IMR-90 (cell line): ENCODE results near the gene ATF5. TPM values are rescaled to one million over a fixed set of nuclear protein-coding genes. Genes with fewer than 3 reads are reported as not detected.
"Not testable (repeated sequence)": the region's sequence is repeated elsewhere in the genome, so short reads cannot be mapped to it uniquely, and the experiment has no call there.

Experiments
- ATAC-seq: fragments of 200-7000 bp; cut with Tn5 transposase; 2 replicates; pipeline ENCODE4 v1.9.1; 2020; ENCODE audit warnings: low read depth, mild to moderate bottlenecking, moderate library complexity
- BruUV-seq: library from RNA; stranded (reverse); fragments of 400-500 nt; replicated peaks from 2 replicates; lab custom pipeline; 2021; lab: Mats Ljungman, UMichigan
- CTCF ChIA-PET: fragments of 300-600 bp; formaldehyde crosslinking; extraction: SDS; loops from one replicate; lab custom pipeline; 2021; ENCODE audit warnings: antibody characterized with exemption; lab: Yijun Ruan, JAX
- POLR2A ChIA-PET: fragments of 300-600 bp; sonication (Branson Sonifier 250); formaldehyde crosslinking; loops from one replicate; lab custom pipeline; 2022; ENCODE audit warnings: antibody characterized with exemption; ENCODE audit not compliant: unreplicated experiment; lab: Charles Lee
- DNase-seq: peaks from one replicate; pipeline ENCODE4 v3.0.0; 2013
- H2AFZ ChIP-seq: replicated peaks from 2 replicates; pipeline ENCODE3; 2013; ENCODE audit warnings: low read length, mild to moderate bottlenecking; ENCODE audit not compliant: poor library complexity
- H2AK5ac ChIP-seq: 2 replicates; pipeline ENCODE4 v1.6.1; 2013; ENCODE audit warnings: low read depth, low read length, inconsistent platforms
- H2AK9ac ChIP-seq: replicated peaks from 2 replicates; pipeline ENCODE3; 2013; ENCODE audit warnings: mild to moderate bottlenecking, low read depth, low read length, moderate library complexity; ENCODE audit not compliant: poor library complexity
- H2BK120ac ChIP-seq: 2 replicates; pipeline ENCODE4 v1.6.1; 2013; ENCODE audit warnings: low read depth, low read length, inconsistent platforms
- H2BK15ac ChIP-seq: 3 replicates; pipeline ENCODE4 v1.6.1; 2013; ENCODE audit warnings: low read depth, low read length, inconsistent platforms
- H2BK20ac ChIP-seq: 2 replicates; pipeline ENCODE4 v1.6.1; 2013; ENCODE audit warnings: low read depth, mild to moderate bottlenecking, inconsistent platforms, low read length, moderate library complexity
- H2BK5ac ChIP-seq: 2 replicates; pipeline ENCODE4 v1.6.1; 2013; ENCODE audit warnings: mild to moderate bottlenecking, low read depth, low read length, inconsistent platforms; ENCODE audit not compliant: poor library complexity, severe bottlenecking
- H3K14ac ChIP-seq: replicated peaks from 2 replicates; pipeline ENCODE4 v1.6.1; 2013; ENCODE audit warnings: low read depth, low read length, inconsistent platforms
- H3K18ac ChIP-seq: 2 replicates; pipeline ENCODE4 v1.6.1; 2013; ENCODE audit warnings: low read depth, low read length, control low read depth
- H3K23ac ChIP-seq: 2 replicates; pipeline ENCODE4 v1.6.1; 2013; ENCODE audit warnings: low read depth, low read length, inconsistent platforms
- H3K27ac ChIP-seq: 2 replicates; pipeline ENCODE4 v1.5.1; 2013; ENCODE audit warnings: mild to moderate bottlenecking, control low read depth, low read length; ENCODE audit not compliant: insufficient read depth
- H3K27me3 ChIP-seq: 2 replicates; pipeline ENCODE4 v1.6.1; 2013; ENCODE audit warnings: low read length; ENCODE audit not compliant: control insufficient read depth, insufficient read depth
- H3K36me3 ChIP-seq: 2 replicates; pipeline ENCODE4 v1.6.1; 2013; ENCODE audit warnings: low read length, mixed read lengths; ENCODE audit not compliant: control insufficient read depth, insufficient read depth
- H3K4ac ChIP-seq: 2 replicates; pipeline ENCODE4 v1.6.1; 2013; ENCODE audit warnings: low read depth, low read length, inconsistent platforms
- H3K4me1 ChIP-seq: 2 replicates; pipeline ENCODE4 v1.6.1; 2013; ENCODE audit warnings: low read length, mixed read lengths; ENCODE audit not compliant: control insufficient read depth, insufficient read depth
- H3K4me2 ChIP-seq: 2 replicates; pipeline ENCODE4 v1.6.1; 2013; ENCODE audit warnings: low read depth, mild to moderate bottlenecking, control low read depth, low read length, moderate library complexity
- H3K4me3 ChIP-seq: 2 replicates; pipeline ENCODE4 v1.5.1; 2013; ENCODE audit warnings: low read depth, mild to moderate bottlenecking, control low read depth, low read length, moderate library complexity; ENCODE audit not compliant: insufficient read depth
- H3K56ac ChIP-seq: 2 replicates; pipeline ENCODE4 v1.6.1; 2013; ENCODE audit warnings: low read length, inconsistent platforms; ENCODE audit not compliant: insufficient read depth; ENCODE audit errors: extremely low read depth
- H3K79me1 ChIP-seq, 2 experiments: 2 replicates each; pipeline ENCODE4 v1.6.1; 2013; ENCODE audit warnings: low read length in 2 of 2, inconsistent platforms in 1 of 2, low read depth in 1 of 2
- H3K9ac ChIP-seq: 2 replicates; pipeline ENCODE4 v1.6.1; 2013; ENCODE audit warnings: low read depth, low read length, control low read depth
- H3K9me1 ChIP-seq: 2 replicates; pipeline ENCODE4 v1.6.1; 2013; ENCODE audit warnings: low read length, inconsistent platforms; ENCODE audit not compliant: insufficient read depth
- H3K9me3 ChIP-seq: 2 replicates; pipeline ENCODE4 v1.6.1; 2013; ENCODE audit warnings: low read length; ENCODE audit not compliant: control insufficient read depth, insufficient read depth
- H4K20me1 ChIP-seq: 2 replicates; pipeline ENCODE4 v1.6.1; 2013; ENCODE audit warnings: low read length, inconsistent platforms; ENCODE audit not compliant: insufficient read depth
- H4K5ac ChIP-seq: 2 replicates; pipeline ENCODE4 v1.6.1; 2013; ENCODE audit warnings: mild to moderate bottlenecking, low read depth, low read length, control low read depth
- H4K8ac ChIP-seq, 2 experiments: 2 replicates each; pipeline ENCODE4 v1.6.1; 2013; ENCODE audit warnings: low read depth in 2 of 2, low read length in 2 of 2, control low read depth in 1 of 2, inconsistent platforms in 1 of 2
- H4K91ac ChIP-seq: 2 replicates; pipeline ENCODE4 v1.6.1; 2013; ENCODE audit warnings: low read depth, low read length, inconsistent platforms; ENCODE audit not compliant: insufficient read depth
- WGBS, 2 experiments: methylation state at CpG; one replicate each; pipeline versions ENCODE4 v1.1.5 to v1.1.7; 2013; ENCODE audit warnings: missing lambda C conversion rate in 2 of 2; ENCODE audit not compliant: insufficient read length in 1 of 2; ENCODE audit errors: extremely low coverage in 2 of 2; 5-methylcytosine and 5-hydroxymethylcytosine counted together
- dilution Hi-C: fragments of 300-500 bp; cut with HindIII; formaldehyde crosslinking; loops from one replicate; pipeline ENCODE4 v1.14.3; 2018; ENCODE audit warnings: low sequenced_read_pairs; ENCODE audit not compliant: unreplicated experiment
- in situ Hi-C: fragments of 300-500 bp; cut with MboI; formaldehyde crosslinking; loops from 3 replicates; pipeline ENCODE4 v1.14.3; 2019; ENCODE audit warnings: low sequenced_read_pairs, inconsistent platforms, mixed read lengths
- intact Hi-C: fragments of 100-400 bp; cut with micrococcal nuclease; formaldehyde crosslinking; loops from 2 replicates; pipeline ENCODE4 v1.10.0; 2022
- polyA plus RNA-seq, 3 experiments: library from polyadenylated mRNA; depleted of rRNA; stranded (reverse); fragments of >200 nt; gene quantifications; 2 replicates each; pipeline ENCODE4 v1.2.3, GENCODE V29; 2012; ENCODE audit warnings: low replicate concordance in 1 of 3
- total RNA-seq: library from RNA; depleted of rRNA; stranded (reverse); fragments of >200 nt; gene quantifications from 2 replicates; pipeline ENCODE4 v1.2.3, GENCODE V29; 2012

Gene ATF5
- total and polyA plus RNA-seq, 2 of the 4 experiments (the other 2 are of a cell fraction) = 2.7 to 15.7 TPM

DNA sequence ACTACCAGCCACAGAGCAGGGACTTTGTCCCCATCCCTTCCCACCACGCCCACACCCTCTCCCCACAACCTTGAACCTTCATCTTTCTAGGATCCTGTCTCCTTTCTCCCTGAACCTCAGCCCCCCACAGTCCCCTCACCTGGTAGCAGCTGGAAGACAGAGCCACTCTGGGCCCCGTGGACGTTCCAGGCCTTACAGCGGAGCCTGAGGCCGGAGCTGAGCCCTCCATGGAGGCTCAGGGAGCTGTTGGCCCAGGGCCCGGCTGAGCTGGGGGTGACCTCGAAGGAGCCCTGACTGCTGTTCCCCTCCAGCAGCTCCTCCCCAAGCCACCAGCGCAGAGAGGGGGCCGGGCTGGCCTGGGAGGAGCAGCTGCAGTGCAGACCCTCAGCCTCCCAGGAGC, 29.1 kb downstream of the ATF5 start:
- H3K4ac ChIP-seq, H3K56ac ChIP-seq, H3K18ac ChIP-seq, H3K27me3 ChIP-seq, H4K5ac ChIP-seq, H4K8ac ChIP-seq, H2AK5ac ChIP-seq, H3K23ac ChIP-seq, in situ Hi-C loops, DNase-seq, H3K9ac ChIP-seq, intact Hi-C loops, H3K4me1 ChIP-seq, H2BK120ac ChIP-seq, BruUV-seq, H3K4me2 ChIP-seq, H3K9me3 ChIP-seq, H3K4me3 ChIP-seq, H4K20me1 ChIP-seq, POLR2A ChIA-PET, H2AK9ac ChIP-seq, ATAC-seq, CTCF ChIA-PET, H2BK20ac ChIP-seq, H2AFZ ChIP-seq, H3K36me3 ChIP-seq, dilution Hi-C loops, H4K91ac ChIP-seq, H2BK15ac ChIP-seq, H3K27ac ChIP-seq, H3K9me1 ChIP-seq, H2BK5ac ChIP-seq, H3K79me1 ChIP-seq, H3K14ac ChIP-seq: not testable (repeated sequence)
- WGBS, 2 experiments = no CpG with 5 or more reads among the region's 9 CpGs

DNA sequence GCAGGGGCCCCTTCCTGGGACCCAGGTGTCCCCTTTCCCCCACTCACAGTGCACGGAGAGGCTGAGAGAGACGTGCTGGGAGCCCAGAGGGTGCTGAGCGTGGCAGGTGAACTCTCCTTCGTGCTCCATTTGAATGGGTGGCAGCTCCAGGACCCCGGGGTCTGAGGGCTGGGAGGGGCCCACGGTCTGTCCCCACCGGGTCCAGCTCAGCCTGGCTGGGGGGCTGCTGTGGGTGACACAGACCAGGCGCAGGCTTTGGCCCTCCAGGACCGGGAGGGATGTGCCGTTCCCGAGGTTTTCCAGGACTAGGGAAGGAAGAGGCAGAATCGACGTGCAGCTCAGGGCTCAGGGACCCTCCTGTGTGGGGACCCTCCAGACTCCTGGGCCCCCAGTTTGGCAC, 29.6 kb downstream of the ATF5 start:
- H2AK9ac ChIP-seq, H3K4me3 ChIP-seq, H3K36me3 ChIP-seq, H4K91ac ChIP-seq, H2BK120ac ChIP-seq, H3K27ac ChIP-seq, H2BK5ac ChIP-seq, intact Hi-C loops, H3K27me3 ChIP-seq, H4K8ac ChIP-seq, ATAC-seq, H3K56ac ChIP-seq, H2AK5ac ChIP-seq, H2BK15ac ChIP-seq, H3K4me1 ChIP-seq, H4K20me1 ChIP-seq, H3K9ac ChIP-seq, DNase-seq, BruUV-seq, H3K23ac ChIP-seq, CTCF ChIA-PET, H3K79me1 ChIP-seq, H4K5ac ChIP-seq, H3K4me2 ChIP-seq, H3K9me1 ChIP-seq, in situ Hi-C loops, H3K9me3 ChIP-seq, H2AFZ ChIP-seq, H3K14ac ChIP-seq, H2BK20ac ChIP-seq, H3K18ac ChIP-seq, H3K4ac ChIP-seq, POLR2A ChIA-PET, dilution Hi-C loops: not testable (repeated sequence)
- 30% methylated on average over 2 of the region's 13 CpGs; no CpG with 5 or more reads in 1 of the 2 experiments for WGBS, 2 experiments
